Measurements from ENCODE around the gene TKFC.

Gene TKFC

GRCh38 chr11:61362542-61362875 lies 29.5 kb downstream of the TKFC start:
- H3K4me3 ChIP-seq (ENCODE audit: low read length) = peak overlapping the region; percentile 66
- peak overlapping the region; percentile 87 for H3K9ac ChIP-seq (ENCODE audit: low read length)
- no peaks in the 10 kb centered on the region for H3K27me3 ChIP-seq (ENCODE audit: control insufficient read depth, insufficient read depth, low read length)
- H3K4me1 ChIP-seq (ENCODE audit: control insufficient read depth, insufficient read depth, low read length) = peaks cover 17% of the 10 kb centered on the region
- H3K9me3 ChIP-seq (ENCODE audit: control insufficient read depth, low read length) = no peaks in the 10 kb centered on the region
- H3K36me3 ChIP-seq (ENCODE audit: control insufficient read depth, insufficient read depth, low read length) = no peaks in the 10 kb centered on the region

GRCh38 chr11:61364012-61364675 lies 31.1 kb downstream of the TKFC start:
- peaks cover 17% of the 10 kb centered on the region for H3K4me1 ChIP-seq (ENCODE audit: control insufficient read depth, insufficient read depth, low read length)
- H3K9me3 ChIP-seq (ENCODE audit: control insufficient read depth, low read length) = no peaks in the 10 kb centered on the region
- H3K9ac ChIP-seq (ENCODE audit: low read length) = no peak overlapping the region
- no peaks in the 10 kb centered on the region for H3K36me3 ChIP-seq (ENCODE audit: control insufficient read depth, insufficient read depth, low read length)
- H3K27me3 ChIP-seq (ENCODE audit: control insufficient read depth, insufficient read depth, low read length) = no peaks in the 10 kb centered on the region
- no peak overlapping the region for H3K4me3 ChIP-seq (ENCODE audit: low read length)

GRCh38 chr11:61367406-61367805 lies 34.4 kb downstream of the TKFC start:
- H3K4me3 ChIP-seq (ENCODE audit: low read length) = no peak overlapping the region
- H3K4me1 ChIP-seq (ENCODE audit: control insufficient read depth, insufficient read depth, low read length) = peaks cover 11% of the 10 kb centered on the region
- H3K36me3 ChIP-seq (ENCODE audit: control insufficient read depth, insufficient read depth, low read length) = no peaks in the 10 kb centered on the region
- H3K27me3 ChIP-seq (ENCODE audit: control insufficient read depth, insufficient read depth, low read length) = no peaks in the 10 kb centered on the region
- H3K9me3 ChIP-seq (ENCODE audit: control insufficient read depth, low read length) = no peaks in the 10 kb centered on the region
- H3K9ac ChIP-seq (ENCODE audit: low read length) = no peak overlapping the region

- no peak overlapping the region for H3K4me3 ChIP-seq (ENCODE audit: low read length)
- peaks cover 3% of the 10 kb centered on the region for H3K4me1 ChIP-seq (ENCODE audit: control insufficient read depth, insufficient read depth, low read length)
- no peaks in the 10 kb centered on the region for H3K27me3 ChIP-seq (ENCODE audit: control insufficient read depth, insufficient read depth, low read length)
- H3K36me3 ChIP-seq (ENCODE audit: control insufficient read depth, insufficient read depth, low read length) = no peaks in the 10 kb centered on the region
- H3K9ac ChIP-seq (ENCODE audit: low read length) = no peak overlapping the region
- H3K9me3 ChIP-seq (ENCODE audit: control insufficient read depth, low read length) = no peaks in the 10 kb centered on the region
Observed at GRCh38 chr11:61368646-61369045, 35.6 kb downstream of the TKFC start.

- Histone ChIP-seq H3K9me3 (ENCODE audit: control insufficient read depth, low read length) (no peaks in the 10 kb centered on the region), H3K4me1 (ENCODE audit: control insufficient read depth, insufficient read depth, low read length) (no peaks in the 10 kb centered on the region), H3K9ac (ENCODE audit: low read length) (no peak overlapping the region), H3K27me3 (ENCODE audit: control insufficient read depth, insufficient read depth, low read length) (no peaks in the 10 kb centered on the region), H3K4me3 (ENCODE audit: low read length) (no peak overlapping the region), H3K36me3 (ENCODE audit: control insufficient read depth, insufficient read depth, low read length) (no peaks in the 10 kb centered on the region)
Observed at GRCh38 chr11:61369372-61370348, 36.6 kb downstream of the TKFC start.

GRCh38 chr11:61370349-61371005 lies 37.4 kb downstream of the TKFC start:
- Histone ChIP-seq H3K4me3 (ENCODE audit: low read length) (no peak overlapping the region), H3K4me1 (ENCODE audit: control insufficient read depth, insufficient read depth, low read length) (no peaks in the 10 kb centered on the region), H3K36me3 (ENCODE audit: control insufficient read depth, insufficient read depth, low read length) (no peaks in the 10 kb centered on the region), H3K9ac (ENCODE audit: low read length) (no peak overlapping the region), H3K9me3 (ENCODE audit: control insufficient read depth, low read length) (no peaks in the 10 kb centered on the region), H3K27me3 (ENCODE audit: control insufficient read depth, insufficient read depth, low read length) (no peaks in the 10 kb centered on the region)

GRCh38 chr11:61372659-61373420 lies 39.8 kb downstream of the TKFC start:
- Histone ChIP-seq H3K36me3 (ENCODE audit: control insufficient read depth, insufficient read depth, low read length) (no peaks in the 10 kb centered on the region), H3K4me1 (ENCODE audit: control insufficient read depth, insufficient read depth, low read length) (no peaks in the 10 kb centered on the region), H3K9ac (ENCODE audit: low read length) (no peak overlapping the region), H3K4me3 (ENCODE audit: low read length) (no peak overlapping the region), H3K27me3 (ENCODE audit: control insufficient read depth, insufficient read depth, low read length) (no peaks in the 10 kb centered on the region), H3K9me3 (ENCODE audit: control insufficient read depth, low read length) (no peaks in the 10 kb centered on the region)

- Histone ChIP-seq H3K4me3 (ENCODE audit: low read length) (no peak overlapping the region), H3K9me3 (ENCODE audit: control insufficient read depth, low read length) (no peaks in the 10 kb centered on the region), H3K4me1 (ENCODE audit: control insufficient read depth, insufficient read depth, low read length) (no peaks in the 10 kb centered on the region), H3K36me3 (ENCODE audit: control insufficient read depth, insufficient read depth, low read length) (no peaks in the 10 kb centered on the region), H3K9ac (ENCODE audit: low read length) (no peak overlapping the region), H3K27me3 (ENCODE audit: control insufficient read depth, insufficient read depth, low read length) (no peaks in the 10 kb centered on the region)
Observed at GRCh38 chr11:61375761-61376108, 42.7 kb downstream of the TKFC start.

GRCh38 chr11:61377461-61378160 lies 44.6 kb downstream of the TKFC start:
- Histone ChIP-seq H3K27me3 (ENCODE audit: control insufficient read depth, insufficient read depth, low read length) (no peaks in the 10 kb centered on the region), H3K4me3 (ENCODE audit: low read length) (no peak overlapping the region)

GRCh38 chr11:61378713-61379313 lies 45.8 kb downstream of the TKFC start:
- Histone ChIP-seq H3K9me3 (ENCODE audit: control insufficient read depth, low read length) (no peaks in the 10 kb centered on the region), H3K4me3 (ENCODE audit: low read length) (no peak overlapping the region), H3K27me3 (ENCODE audit: control insufficient read depth, insufficient read depth, low read length) (no peaks in the 10 kb centered on the region), H3K36me3 (ENCODE audit: control insufficient read depth, insufficient read depth, low read length) (no peaks in the 10 kb centered on the region), H3K4me1 (ENCODE audit: control insufficient read depth, insufficient read depth, low read length) (no peaks in the 10 kb centered on the region), H3K9ac (ENCODE audit: low read length) (no peak overlapping the region)

More at GRCh38 chr11:61377461-61378160, 44.6 kb downstream of the TKFC start:
- H3K9ac ChIP-seq (ENCODE audit: low read length) = no peak overlapping the region
- no peaks in the 10 kb centered on the region for H3K36me3 ChIP-seq (ENCODE audit: control insufficient read depth, insufficient read depth, low read length)
- no peaks in the 10 kb centered on the region for H3K9me3 ChIP-seq (ENCODE audit: control insufficient read depth, low read length)
- H3K4me1 ChIP-seq (ENCODE audit: control insufficient read depth, insufficient read depth, low read length) = no peaks in the 10 kb centered on the region

- Histone ChIP-seq H3K9ac (ENCODE audit: low read length) (no peak overlapping the region), H3K9me3 (ENCODE audit: control insufficient read depth, low read length) (no peaks in the 10 kb centered on the region), H3K36me3 (ENCODE audit: control insufficient read depth, insufficient read depth, low read length) (no peaks in the 10 kb centered on the region), H3K4me1 (ENCODE audit: control insufficient read depth, insufficient read depth, low read length) (no peaks in the 10 kb centered on the region), H3K4me3 (ENCODE audit: low read length) (no peak overlapping the region), H3K27me3 (ENCODE audit: control insufficient read depth, insufficient read depth, low read length) (no peaks in the 10 kb centered on the region)
Observed at GRCh38 chr11:61380884-61381283, 47.9 kb downstream of the TKFC start.
